Bronchial epithelial cell (primary cell): ENCODE measurements around the gene BCAR1. TPM values are rescaled to one million over a fixed set of nuclear protein-coding genes. Genes with fewer than 3 reads are reported as not detected.
"Not testable (repeated sequence)": the region's sequence is repeated elsewhere in the genome, so short reads cannot be mapped to it uniquely, and the experiment has no call there.

Experiments
- DNase-seq: peaks from one replicate; pipeline ENCODE4 v3.0.0-alpha.2; 2010; ENCODE audit warnings: low read depth
- FAIRE-seq: peaks from 2 replicates; lab custom pipeline; 2011; peaks lifted over from hg19 to GRCh38; lab: Jason Lieb, UNC
- H3K27me3 ChIP-seq: 2 replicates; pipeline ENCODE4 v1.5.1; 2011; ENCODE audit warnings: low read length; ENCODE audit not compliant: control insufficient read depth, insufficient read depth
- H3K36me3 ChIP-seq: 2 replicates; pipeline ENCODE4 v1.5.1; 2011; ENCODE audit warnings: low read length; ENCODE audit not compliant: control insufficient read depth, insufficient read depth
- H3K4me3 ChIP-seq: 2 replicates; pipeline ENCODE4 v1.5.1; 2011; ENCODE audit warnings: mild to moderate bottlenecking, low read depth, low read length, control low read depth
- CTCF ChIP-seq: IDR thresholded peaks from 2 replicates; pipeline ENCODE4 v1.5.1; 2011; ENCODE audit warnings: mild to moderate bottlenecking, moderate library complexity, low read length, control low read depth, inconsistent platforms; ENCODE audit not compliant: insufficient read depth, severe bottlenecking
- total RNA-seq: library from RNA; depleted of rRNA; stranded (reverse); fragments of >200 nt; gene quantifications from 2 replicates; pipeline ENCODE4 v1.2.1, GENCODE V29; 2014

The BCAR1 gene
- total RNA-seq, 1 donor from 2014 or later, result 44.2 TPM

- FAIRE-seq, result peak; percentile 60
- no peak for TF ChIP-seq CTCF
- H3K27me3 ChIP-seq, result no peaks in the 10 kb centered on the region
- H3K36me3 ChIP-seq, result no peaks in the 10 kb centered on the region
- no peak within 1 kb of the TSS for H3K4me3 ChIP-seq
- DNase-seq, result no peak
These were observed 44.5 kb downstream of the BCAR1 start, which contains the start of gene CTRB2 for GRCh38 chr16:75206749-75207451. Gene CTRB2 (minus strand): TSS chr16:75207161. CDS start chr16:75207141, 20 bp downstream.

GRCh38 chr16:75205961-75206748 is 45.3 kb downstream of the BCAR1 start:
- H3K4me3 ChIP-seq, H3K36me3 ChIP-seq, FAIRE-seq, DNase-seq, H3K27me3 ChIP-seq: not testable (repeated sequence)

- FAIRE-seq, result peak; percentile 93
These were observed 46.0 kb downstream of the BCAR1 start for GRCh38 chr16:75205438-75205837.

GRCh38 chr16:75204905-75205304 is 46.5 kb downstream of the BCAR1 start:
- FAIRE-seq, DNase-seq, H3K36me3 ChIP-seq, H3K27me3 ChIP-seq, H3K4me3 ChIP-seq: not testable (repeated sequence)

More at GRCh38 chr16:75205438-75205837, 46.0 kb downstream of the BCAR1 start:
- DNase-seq, H3K4me3 ChIP-seq, H3K36me3 ChIP-seq, H3K27me3 ChIP-seq: not testable (repeated sequence)

GRCh38 chr16:75204410-75204758 is 47.0 kb downstream of the BCAR1 start:
- FAIRE-seq (no peak), DNase-seq (no peak)
- no peak for TF ChIP-seq CTCF
- Histone ChIP-seq H3K36me3 (no peaks in the 10 kb centered on the region), H3K4me3 (no peak overlapping the region), H3K27me3 (no peaks in the 10 kb centered on the region)

GRCh38 chr16:75203667-75204409 is 47.6 kb downstream of the BCAR1 start:
- FAIRE-seq (no peak), DNase-seq (no peak)
- no peak for TF ChIP-seq CTCF
- H3K27me3 ChIP-seq, result no peaks in the 10 kb centered on the region
- no peak overlapping the region for H3K4me3 ChIP-seq
- H3K36me3 ChIP-seq, result no peaks in the 10 kb centered on the region

- no peak for TF ChIP-seq CTCF
- FAIRE-seq, result no peak
- no peak for DNase-seq
- Histone ChIP-seq H3K4me3 (no peak overlapping the region), H3K36me3 (no peaks in the 10 kb centered on the region), H3K27me3 (no peaks in the 10 kb centered on the region)
These were observed 48.3 kb downstream of the BCAR1 start for GRCh38 chr16:75203096-75203495.
